ENCODE measurements around the gene CPT1C. TPM values are rescaled to one million over a fixed set of nuclear protein-coding genes. Genes with fewer than 3 reads are reported as not detected.
A peak's percentile ranks its signal among the peaks of the same experiment; 100 is the strongest.

CPT1C gene
- polyA plus RNA-seq, 2 of the 4 experiments (the other 2 are of a cell fraction), result 8.5 to 15.4 TPM

DNA sequence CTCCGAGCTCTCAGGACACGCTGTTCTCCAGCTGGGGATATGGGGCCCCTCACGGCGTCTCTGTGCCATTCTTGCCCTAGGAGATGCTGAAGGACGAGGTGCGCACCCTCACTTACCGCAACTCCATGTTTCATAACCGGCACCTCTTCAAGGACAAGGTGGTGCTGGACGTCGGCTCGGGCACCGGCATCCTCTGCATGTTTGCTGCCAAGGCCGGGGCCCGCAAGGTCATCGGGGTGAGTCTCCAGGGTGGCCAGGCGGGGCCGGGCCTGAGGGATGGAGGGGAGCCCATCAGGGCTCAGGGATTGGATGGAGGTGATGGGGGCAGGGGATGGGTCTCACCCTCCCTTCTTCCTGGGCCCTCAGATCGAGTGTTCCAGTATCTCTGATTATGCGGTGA, 9.1 kb upstream of the CPT1C start:
- ChIA-PET CTCF (interaction anchor here (1.1 to 16.7 kb wide), 15 partner anchors 10 to 188 kb away, joined by 3 to 326 read pairs (median 6); partner anchors contain the start of genes BCL2L12, CPT1C and IRF3), POLR2A (no interaction called here)
- Histone ChIP-seq H3K4me1 (peaks cover 32% of the 10 kb centered on the region), H3K4me2 (no peak overlapping the region), H3K27ac (no peak overlapping the region), H3K4me3 (no peak overlapping the region), H3K9me3 (no peaks in the 10 kb centered on the region)
- TF ChIP-seq POLR2AphosphoS2 (conservative IDR thresholded peaks at IDR 0.05; ENCODE audit: low read length) (0 out of 2 replicates have a peak, but pooled peaks have one; percentile 68), TFCP2L1 (CRISPR knock-in tag; IDR thresholded peaks at IDR 0.05) (0 out of 2 replicates have a peak, but pooled peaks have one; percentile 48), POLR2A (IDR thresholded peaks at IDR 0.05; ENCODE audit: low read length) (no peak)
- ATAC-seq, result no peak
- no peak for FAIRE-seq
- whole genome bisulfite sequencing (ENCODE audit: missing lambda C conversion rate), result 89% methylated on average over 19 of the region's 19 CpGs
- DNase-seq (ENCODE audit: low read depth in 1 of 2, low spot score in 1 of 2), result no peak

GRCh38 chr19:49682274-49682673, 8.6 kb upstream of the CPT1C start:
- H3K4me2 ChIP-seq, result no peak overlapping the region
- POLR2A ChIA-PET, result no interaction called here

More at GRCh38 chr19:49682274-49682673, 8.6 kb upstream of the CPT1C start:
- no peak for TF ChIP-seq CTCF (IDR thresholded peaks at IDR 0.05)
- no peak for TF ChIP-seq GATA3 (IDR thresholded peaks at IDR 0.05; ENCODE audit: borderline replicate concordance)
- TF ChIP-seq ZNF302 (CRISPR knock-in tag; IDR thresholded peaks at IDR 0.05), result no peak
- TF ChIP-seq, protein P1, sequence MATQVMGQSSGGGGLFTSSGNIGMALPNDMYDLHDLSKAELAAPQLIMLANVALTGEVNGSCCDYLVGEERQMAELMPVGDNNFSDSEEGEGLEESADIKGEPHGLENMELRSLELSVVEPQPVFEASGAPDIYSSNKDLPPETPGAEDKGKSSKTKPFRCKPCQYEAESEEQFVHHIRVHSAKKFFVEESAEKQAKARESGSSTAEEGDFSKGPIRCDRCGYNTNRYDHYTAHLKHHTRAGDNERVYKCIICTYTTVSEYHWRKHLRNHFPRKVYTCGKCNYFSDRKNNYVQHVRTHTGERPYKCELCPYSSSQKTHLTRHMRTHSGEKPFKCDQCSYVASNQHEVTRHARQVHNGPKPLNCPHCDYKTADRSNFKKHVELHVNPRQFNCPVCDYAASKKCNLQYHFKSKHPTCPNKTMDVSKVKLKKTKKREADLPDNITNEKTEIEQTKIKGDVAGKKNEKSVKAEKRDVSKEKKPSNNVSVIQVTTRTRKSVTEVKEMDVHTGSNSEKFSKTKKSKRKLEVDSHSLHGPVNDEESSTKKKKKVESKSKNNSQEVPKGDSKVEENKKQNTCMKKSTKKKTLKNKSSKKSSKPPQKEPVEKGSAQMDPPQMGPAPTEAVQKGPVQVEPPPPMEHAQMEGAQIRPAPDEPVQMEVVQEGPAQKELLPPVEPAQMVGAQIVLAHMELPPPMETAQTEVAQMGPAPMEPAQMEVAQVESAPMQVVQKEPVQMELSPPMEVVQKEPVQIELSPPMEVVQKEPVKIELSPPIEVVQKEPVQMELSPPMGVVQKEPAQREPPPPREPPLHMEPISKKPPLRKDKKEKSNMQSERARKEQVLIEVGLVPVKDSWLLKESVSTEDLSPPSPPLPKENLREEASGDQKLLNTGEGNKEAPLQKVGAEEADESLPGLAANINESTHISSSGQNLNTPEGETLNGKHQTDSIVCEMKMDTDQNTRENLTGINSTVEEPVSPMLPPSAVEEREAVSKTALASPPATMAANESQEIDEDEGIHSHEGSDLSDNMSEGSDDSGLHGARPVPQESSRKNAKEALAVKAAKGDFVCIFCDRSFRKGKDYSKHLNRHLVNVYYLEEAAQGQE (IDR thresholded peaks at IDR 0.05), result no peak
- TF ChIP-seq TP53 (CRISPR knock-in tag; IDR thresholded peaks at IDR 0.05), result no peak
- TF ChIP-seq, protein P2, sequence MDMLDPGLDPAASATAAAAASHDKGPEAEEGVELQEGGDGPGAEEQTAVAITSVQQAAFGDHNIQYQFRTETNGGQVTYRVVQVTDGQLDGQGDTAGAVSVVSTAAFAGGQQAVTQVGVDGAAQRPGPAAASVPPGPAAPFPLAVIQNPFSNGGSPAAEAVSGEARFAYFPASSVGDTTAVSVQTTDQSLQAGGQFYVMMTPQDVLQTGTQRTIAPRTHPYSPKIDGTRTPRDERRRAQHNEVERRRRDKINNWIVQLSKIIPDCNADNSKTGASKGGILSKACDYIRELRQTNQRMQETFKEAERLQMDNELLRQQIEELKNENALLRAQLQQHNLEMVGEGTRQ (IDR thresholded peaks at IDR 0.05), result no peak
- no peak for TF ChIP-seq ZFP36 (IDR thresholded peaks at IDR 0.05; ENCODE audit: borderline replicate concordance, partially characterized antibody)
- TF ChIP-seq CHD4 (IDR thresholded peaks at IDR 0.05; ENCODE audit: borderline replicate concordance), result no peak
- TF ChIP-seq, protein P3, sequence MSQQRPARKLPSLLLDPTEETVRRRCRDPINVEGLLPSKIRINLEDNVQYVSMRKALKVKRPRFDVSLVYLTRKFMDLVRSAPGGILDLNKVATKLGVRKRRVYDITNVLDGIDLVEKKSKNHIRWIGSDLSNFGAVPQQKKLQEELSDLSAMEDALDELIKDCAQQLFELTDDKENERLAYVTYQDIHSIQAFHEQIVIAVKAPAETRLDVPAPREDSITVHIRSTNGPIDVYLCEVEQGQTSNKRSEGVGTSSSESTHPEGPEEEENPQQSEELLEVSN (IDR thresholded peaks at IDR 0.05; ENCODE audit: borderline replicate concordance, low read depth), result no peak
- no peak for TF ChIP-seq CBX8 (IDR thresholded peaks at IDR 0.05)
- TF ChIP-seq ATOH8 (CRISPR knock-in tag; IDR thresholded peaks at IDR 0.05; ENCODE audit: low read depth), result no peak
- no peak for TF ChIP-seq ELK1 (IDR thresholded peaks at IDR 0.05; ENCODE audit: low read depth, low read length)
- TF ChIP-seq NFE2L2 (conservative IDR thresholded peaks at IDR 0.05; ENCODE audit: low read length), result no peak
- TF ChIP-seq MAFK (IDR thresholded peaks at IDR 0.05; ENCODE audit: partially characterized antibody), result no peak
- H3K4me3 ChIP-seq, result no peak overlapping the region
- DNase-seq (ENCODE audit: low read depth in 1 of 2, low spot score in 1 of 2) (no peak), ATAC-seq (no peak), FAIRE-seq (no peak)
- H3K9me3 ChIP-seq, result no peaks in the 10 kb centered on the region
- no peak overlapping the region for H3K27ac ChIP-seq
- peaks cover 36% of the 10 kb centered on the region for H3K4me1 ChIP-seq
- 93% methylated on average over 8 of the region's 8 CpGs for WGBS (ENCODE audit: missing lambda C conversion rate)
- CTCF ChIA-PET, result interaction anchor here (0.5 to 16.7 kb wide), 5 partner anchors 13 to 163 kb away, joined by 3 to 326 read pairs (median 4); partner anchors contain the start of genes BCL2L12 and IRF3
